ENCODE results near the gene METRNL. TPM values are rescaled to one million over a fixed set of nuclear protein-coding genes. Genes with fewer than 3 reads are reported as not detected.

METRNL gene
- total RNA-seq, 2 donors from 2014 or later: 141 to 180 TPM

DNA sequence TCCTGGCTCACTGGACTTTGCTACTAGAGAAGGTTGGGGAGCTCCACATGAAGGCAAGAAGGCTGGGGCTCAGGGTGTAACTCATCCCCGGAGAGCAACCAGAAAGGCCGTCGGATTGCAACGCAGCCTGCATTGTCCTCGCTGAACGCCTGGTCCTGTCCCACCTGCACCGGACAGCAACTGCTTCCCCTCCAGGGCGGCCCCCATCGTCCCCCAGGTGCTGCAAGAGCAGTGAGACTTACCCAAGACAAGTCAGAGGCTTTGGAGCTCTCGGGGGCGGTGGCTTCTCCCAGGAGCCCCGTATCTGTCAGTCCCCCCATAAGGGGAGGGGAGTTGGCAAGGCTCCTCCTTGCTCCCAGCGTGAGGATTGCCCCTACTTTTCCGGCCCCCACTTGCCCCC lies 18.4 kb downstream of the METRNL start:
- Histone ChIP-seq H3K4me3 (peak overlapping the region; percentile 68), H3K27ac (peak overlapping the region; percentile 81 to 96), H3K36me3 (peaks cover 39% of the 10 kb centered on the region), H3K27me3 (replicated peaks; ENCODE audit: insufficient read depth) (no peaks in the 10 kb centered on the region), H3K9me3 (no peaks in the 10 kb centered on the region), H3K4me1 (ENCODE audit: control insufficient read depth in 1 of 2, low read depth in 2 of 2) (peaks cover 33 to 67% of the 10 kb centered on the region in 2 donors)
- TF ChIP-seq, protein P1, sequence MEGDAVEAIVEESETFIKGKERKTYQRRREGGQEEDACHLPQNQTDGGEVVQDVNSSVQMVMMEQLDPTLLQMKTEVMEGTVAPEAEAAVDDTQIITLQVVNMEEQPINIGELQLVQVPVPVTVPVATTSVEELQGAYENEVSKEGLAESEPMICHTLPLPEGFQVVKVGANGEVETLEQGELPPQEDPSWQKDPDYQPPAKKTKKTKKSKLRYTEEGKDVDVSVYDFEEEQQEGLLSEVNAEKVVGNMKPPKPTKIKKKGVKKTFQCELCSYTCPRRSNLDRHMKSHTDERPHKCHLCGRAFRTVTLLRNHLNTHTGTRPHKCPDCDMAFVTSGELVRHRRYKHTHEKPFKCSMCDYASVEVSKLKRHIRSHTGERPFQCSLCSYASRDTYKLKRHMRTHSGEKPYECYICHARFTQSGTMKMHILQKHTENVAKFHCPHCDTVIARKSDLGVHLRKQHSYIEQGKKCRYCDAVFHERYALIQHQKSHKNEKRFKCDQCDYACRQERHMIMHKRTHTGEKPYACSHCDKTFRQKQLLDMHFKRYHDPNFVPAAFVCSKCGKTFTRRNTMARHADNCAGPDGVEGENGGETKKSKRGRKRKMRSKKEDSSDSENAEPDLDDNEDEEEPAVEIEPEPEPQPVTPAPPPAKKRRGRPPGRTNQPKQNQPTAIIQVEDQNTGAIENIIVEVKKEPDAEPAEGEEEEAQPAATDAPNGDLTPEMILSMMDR (IDR thresholded peaks at IDR 0.05): no peak
- ATAC-seq (ENCODE audit: insufficient number of reproducible peaks, low FRiP score, low read depth) (no peak), DNase-seq (ENCODE audit: low spot score) (no peak)

DNA sequence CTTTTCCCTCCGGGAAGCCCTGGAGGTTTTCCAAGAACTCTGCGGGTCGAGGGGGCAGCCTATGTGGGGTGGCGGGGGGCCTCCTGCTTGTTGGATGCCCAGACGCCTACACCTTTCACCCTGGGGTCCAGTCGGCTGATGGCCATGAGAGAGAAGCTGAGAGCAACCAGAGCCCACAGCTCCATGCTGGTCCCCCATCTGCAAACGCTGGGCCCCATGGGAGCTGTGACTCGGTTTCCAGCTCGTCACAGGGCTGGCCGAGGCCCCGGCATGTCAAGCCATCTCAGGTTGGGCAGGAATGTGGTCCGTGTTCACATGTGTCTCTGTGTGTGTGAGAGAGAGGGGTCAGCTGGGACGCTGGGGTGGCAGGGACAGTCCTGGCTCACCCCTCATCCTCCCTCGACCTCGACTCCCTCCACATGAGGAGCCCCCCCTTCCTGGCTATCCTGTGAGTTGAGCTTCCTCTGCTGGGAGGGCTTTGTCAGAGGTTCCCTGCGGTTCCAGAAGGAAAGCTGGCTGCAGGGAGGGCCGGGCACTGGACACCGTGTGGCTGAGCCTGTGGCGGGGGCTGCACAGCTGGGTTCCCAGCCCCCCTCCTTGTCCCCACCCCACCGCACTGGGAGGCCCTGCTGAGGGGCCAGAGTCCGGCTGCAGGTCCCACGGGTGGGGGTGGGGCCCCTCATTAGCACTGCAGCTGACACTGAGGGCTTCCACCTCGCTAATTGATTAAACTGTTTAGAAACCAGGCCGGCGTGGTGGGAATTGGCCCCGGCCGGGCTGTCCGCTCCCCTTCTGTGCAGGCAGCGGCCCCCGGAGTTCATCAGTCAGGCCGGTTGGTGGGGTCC lies 19.1 kb downstream of the METRNL start:
- Histone ChIP-seq H3K27me3 (replicated peaks; ENCODE audit: insufficient read depth) (no peaks in the 10 kb centered on the region), H3K27ac (peak overlapping the region; percentile 81 to 96), H3K9me3 (no peaks in the 10 kb centered on the region), H3K4me1 (ENCODE audit: control insufficient read depth in 1 of 2, low read depth in 2 of 2) (peaks cover 33 to 63% of the 10 kb centered on the region in 2 donors), H3K4me3 (peak overlapping the region; percentile 68), H3K36me3 (peaks cover 32% of the 10 kb centered on the region)
- TF ChIP-seq, protein P1 (IDR thresholded peaks at IDR 0.05): no peak
- ATAC-seq (ENCODE audit: insufficient number of reproducible peaks, low FRiP score, low read depth) (no peak), DNase-seq (ENCODE audit: low spot score) (no peak)

DNA sequence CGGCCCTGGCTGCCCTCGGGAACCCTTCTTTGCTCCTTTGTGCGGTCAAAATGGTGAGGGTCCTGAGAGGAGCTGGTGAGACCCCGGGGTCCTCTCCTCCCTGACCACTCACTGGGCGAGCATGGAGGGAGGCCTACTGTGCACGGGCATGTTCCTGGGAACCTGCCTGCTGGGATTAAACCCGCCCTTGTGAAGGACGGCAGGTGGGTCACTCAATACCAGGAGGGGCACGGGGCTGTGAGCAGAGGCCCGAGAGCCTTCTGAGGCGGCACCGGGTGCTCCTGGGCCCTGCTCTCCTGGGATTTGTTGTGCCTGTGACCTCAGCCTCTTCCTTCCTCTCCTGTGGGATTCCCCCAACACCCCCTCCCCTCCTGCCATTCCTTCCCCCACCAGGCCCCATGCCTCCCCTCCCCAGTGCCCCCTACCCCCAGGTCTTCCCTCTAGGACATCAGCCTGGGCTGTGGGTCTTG lies 19.7 kb downstream of the METRNL start:
- Histone ChIP-seq H3K4me3 (peak overlapping the region; percentile 68), H3K27ac (peak overlapping the region; percentile 81 to 96), H3K27me3 (replicated peaks; ENCODE audit: insufficient read depth) (no peaks in the 10 kb centered on the region), H3K36me3 (peaks cover 26% of the 10 kb centered on the region), H3K9me3 (no peaks in the 10 kb centered on the region), H3K4me1 (ENCODE audit: control insufficient read depth in 1 of 2, low read depth in 2 of 2) (peaks cover 33 to 66% of the 10 kb centered on the region in 2 donors)
- TF ChIP-seq, protein P1 (IDR thresholded peaks at IDR 0.05): no peak
- ATAC-seq (ENCODE audit: insufficient number of reproducible peaks, low FRiP score, low read depth): no peak
- no peak for DNase-seq (ENCODE audit: low spot score)

DNA sequence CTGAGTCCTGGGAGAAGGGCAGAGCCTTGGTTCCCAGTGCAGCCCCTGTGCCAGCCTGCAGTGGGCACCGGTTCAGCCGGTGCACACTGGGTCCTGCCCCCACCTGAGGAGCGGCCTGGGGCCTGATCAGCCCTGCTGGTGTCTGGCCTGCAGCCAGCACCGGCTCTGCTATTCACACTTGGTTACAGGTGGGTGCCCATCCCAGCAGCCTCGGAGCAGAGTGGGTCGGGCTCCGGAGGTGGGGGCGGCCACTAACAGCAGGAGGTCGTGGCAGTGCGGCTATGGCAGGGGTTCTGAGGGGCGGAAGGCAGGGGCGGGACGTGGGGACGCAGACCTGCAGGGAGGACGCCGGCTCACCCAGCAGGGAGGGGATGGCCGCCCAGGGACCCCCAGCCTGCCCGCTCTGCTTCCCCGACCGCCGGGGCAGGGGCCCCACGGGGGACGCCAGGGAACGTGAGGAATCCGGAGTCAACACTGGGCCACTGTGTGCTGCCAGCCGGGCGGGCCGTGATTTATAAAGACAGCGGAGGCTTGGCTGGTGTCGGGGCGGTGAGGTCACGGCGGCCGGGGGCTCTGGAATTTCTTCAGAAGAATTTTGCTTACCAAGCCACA lies 20.3 kb downstream of the METRNL start:
- H3K36me3 ChIP-seq: peaks cover 20% of the 10 kb centered on the region

More for the DNA sequence above, 20.3 kb downstream of the METRNL start:
- H3K4me1 ChIP-seq (ENCODE audit: control insufficient read depth in 1 of 2, low read depth in 2 of 2): peaks cover 33 to 71% of the 10 kb centered on the region in 2 donors
- TF ChIP-seq, protein P1 (IDR thresholded peaks at IDR 0.05): no peak
- H3K27ac ChIP-seq: peak overlapping the region; percentile 81 to 96
- H3K4me3 ChIP-seq: peak overlapping the region; percentile 68
- peak; percentile 34 for ATAC-seq (ENCODE audit: insufficient number of reproducible peaks, low FRiP score, low read depth)
- no peak for DNase-seq (ENCODE audit: low spot score)
- H3K27me3 ChIP-seq (replicated peaks; ENCODE audit: insufficient read depth): no peaks in the 10 kb centered on the region
- no peaks in the 10 kb centered on the region for H3K9me3 ChIP-seq

All from thoracic aorta (tissue), 2 donors.